Activated CD8-positive, alpha-beta T cell treated with anti-CD3 and anti-CD28 coated beads for 36 hours (primary cell): ENCODE data around the gene GANAB. TPM values are rescaled to one million over a fixed set of nuclear protein-coding genes. Genes with fewer than 3 reads are reported as not detected.

Experiments
- ATAC-seq: fragments of 200-7000 bp; cut with Tn5 transposase; one replicate; pipeline ENCODE4 v1.10.0; 2021; ENCODE audit warnings: mild to moderate bottlenecking, moderate library complexity
- CTCF ChIA-PET: fragments of 350-600 bp; sonication (Branson Sonifier 250); formaldehyde crosslinking; loops from one replicate; lab custom pipeline; 2021; ENCODE audit warnings: antibody characterized with exemption; lab: Charles Lee
- POLR2A ChIA-PET: fragments of 350-600 bp; sonication (Branson Sonifier 250); formaldehyde crosslinking; loops from one replicate; lab custom pipeline; 2021; ENCODE audit warnings: antibody characterized with exemption; lab: Charles Lee
- DNase-seq: peaks from one replicate; pipeline ENCODE4 v3.0.0-alpha.2; 2020
- H3K27ac Mint-ChIP-seq: one replicate; pipeline ENCODE4 v1.8.0; 2021; ENCODE audit warnings: mild to moderate bottlenecking, mixed read lengths
- H3K27me3 Mint-ChIP-seq: one replicate; pipeline ENCODE4 v1.8.0; 2021; ENCODE audit warnings: mixed read lengths
- H3K36me3 Mint-ChIP-seq: one replicate; pipeline ENCODE4 v1.8.0; 2021; ENCODE audit warnings: low read depth, mixed read lengths
- H3K4me1 Mint-ChIP-seq: one replicate; pipeline ENCODE4 v1.8.0; 2021; ENCODE audit warnings: low read depth, mixed read lengths
- H3K4me3 Mint-ChIP-seq: one replicate; pipeline ENCODE4 v1.8.0; 2021; ENCODE audit warnings: mild to moderate bottlenecking, moderate library complexity, mixed read lengths
- H3K9me3 Mint-ChIP-seq: one replicate; pipeline ENCODE4 v1.8.0; 2021; ENCODE audit warnings: mixed read lengths
- CTCF ChIP-seq: fragments of 200-600 bp; IDR thresholded peaks from one replicate; pipeline ENCODE4 v1.8.0; 2022; ENCODE audit warnings: antibody characterized with exemption, mild to moderate bottlenecking
- intact Hi-C: fragments of 100-400 bp; cut with micrococcal nuclease; formaldehyde crosslinking; loops from one replicate; pipeline ENCODE4 v1.10.0; 2022
- total RNA-seq, 2 experiments: library from RNA; stranded (reverse); gene quantifications; one replicate each; pipeline ENCODE4 v1.2.3, GENCODE V29; 2021

The GANAB gene
- total RNA-seq, 2 experiments from 2014 or later: 205 to 217 TPM

GRCh38 chr11:62665075-62665598 lies 18.7 kb upstream of the GANAB start, which contains the start of the genes C11orf98 and CSKMT:
C11orf98 (minus strand) TSS chr11:62665210; CDS start chr11:62665169, 41 bp downstream.
CSKMT (plus strand) TSS chr11:62665312; CDS start chr11:62665880, 568 bp downstream.
- Mint-ChIP-seq H3K9me3 (no peaks in the 10 kb centered on the region), H3K27me3 (no peaks in the 10 kb centered on the region), H3K4me3 (peak within 1 kb of the TSS; percentile 98), H3K36me3 (peaks cover 62% of the 10 kb centered on the region), H3K4me1 (peaks cover 33% of the 10 kb centered on the region), H3K27ac (peak within 1 kb of the TSS; percentile 92)
- ATAC-seq (peak; percentile 89), DNase-seq (peak; percentile 96)
- no peak for TF ChIP-seq CTCF
- ChIA-PET POLR2A (interaction anchor here (0.7 to 21.7 kb wide), 46 partner anchors 10 to 240 kb away, joined by 3 to 263 read pairs (median 6); partner anchors contain the start of genes B3GAT3, EEF1G, EML3 and GANAB), CTCF (interaction anchor here (0.6 to 3.6 kb wide), 19 partner anchors 9 to 240 kb away, joined by 3 to 20 read pairs (median 5); partner anchors contain the start of genes EML3, INTS5, MTA2 and ROM1)
- intact Hi-C loops: loop anchor here (5.0 kb wide), 1 partner anchor 73 kb away; the partner anchor contains the start of gene TUT1

GRCh38 chr11:62664405-62665074 lies 18.1 kb upstream of the GANAB start:
- H3K27me3 Mint-ChIP-seq: no peaks in the 10 kb centered on the region
- ATAC-seq: peak; percentile 67
- H3K36me3 Mint-ChIP-seq: peaks cover 57% of the 10 kb centered on the region
- H3K27ac Mint-ChIP-seq: peak overlapping the region; percentile 92
- peak overlapping the region; percentile 98 for H3K4me3 Mint-ChIP-seq
- no peaks in the 10 kb centered on the region for H3K9me3 Mint-ChIP-seq
- peak; percentile 76 for DNase-seq
- TF ChIP-seq CTCF: no peak
- POLR2A ChIA-PET: interaction anchor here (0.7 to 21.7 kb wide), 46 partner anchors 10 to 240 kb away, joined by 3 to 263 read pairs (median 6); partner anchors contain the start of genes B3GAT3, EEF1G, EML3 and GANAB
- CTCF ChIA-PET: interaction anchor here (0.8 to 3.6 kb wide), 17 partner anchors 9 to 240 kb away, joined by 3 to 20 read pairs (median 5); partner anchors contain the start of genes EML3, INTS5, MTA2 and ROM1
- H3K4me1 Mint-ChIP-seq: peaks cover 29% of the 10 kb centered on the region
- intact Hi-C loops: loop anchor here (5.0 kb wide), 1 partner anchor 72 kb away; the partner anchor contains the start of gene TUT1

GRCh38 chr11:62656796-62657429 lies 10.5 kb upstream of the GANAB start:
- Mint-ChIP-seq H3K4me3 (no peak overlapping the region), H3K36me3 (peaks cover 4% of the 10 kb centered on the region), H3K27me3 (no peaks in the 10 kb centered on the region), H3K9me3 (no peaks in the 10 kb centered on the region), H3K4me1 (peaks cover 14% of the 10 kb centered on the region), H3K27ac (peak overlapping the region; percentile 14)
- POLR2A ChIA-PET: interaction anchor here (0.6 to 5.6 kb wide), 7 partner anchors 8 to 92 kb away, joined by 3 to 108 read pairs (median 4); partner anchors contain the start of genes C11orf98, CSKMT, LBHD1 and UQCC3
- TF ChIP-seq CTCF: no peak
- CTCF ChIA-PET: interaction anchor here (1.0 to 1.9 kb wide), 5 partner anchors 24 to 69 kb away, joined by 3 to 7 read pairs (median 5); no protein-coding TSS in a partner anchor
- intact Hi-C loops: no loop called here
- DNase-seq (no peak), ATAC-seq (no peak)

- H3K27ac Mint-ChIP-seq: peak overlapping the region; percentile 30
- ChIA-PET CTCF (interaction anchor here (1.3 to 2.2 kb wide), 3 partner anchors 31 to 43 kb away, joined by 3 to 10 read pairs (median 3); no protein-coding TSS in a partner anchor), POLR2A (interaction anchor here (0.6 to 5.6 kb wide), 9 partner anchors 8 to 117 kb away, joined by 3 to 108 read pairs (median 4); partner anchors contain the start of genes C11orf98, CSKMT, GANAB and LBHD1)
- TF ChIP-seq CTCF: no peak
- H3K27me3 Mint-ChIP-seq: no peaks in the 10 kb centered on the region
- ATAC-seq (no peak), DNase-seq (no peak)
- H3K36me3 Mint-ChIP-seq: peaks cover 12% of the 10 kb centered on the region
- peak overlapping the region; percentile 47 for H3K4me3 Mint-ChIP-seq
- intact Hi-C loops: no loop called here
- no peaks in the 10 kb centered on the region for H3K9me3 Mint-ChIP-seq
- peaks cover 19% of the 10 kb centered on the region for H3K4me1 Mint-ChIP-seq
These were observed 7.9 kb upstream of the GANAB start for GRCh38 chr11:62654297-62654696.
